ENCODE measurements around the gene SMIM44.

GRCh38 chr19:3518659-3519058, 35.4 kb upstream of the SMIM44 start:
- TF ChIP-seq CTCF (IDR thresholded peaks at IDR 0.05), result no peak
- no peak for TF ChIP-seq POLR2A (IDR thresholded peaks at IDR 0.05)
